Keratinocyte (primary cell): Measurements from ENCODE around the gene AJUBA. TPM values are rescaled to one million over a fixed set of nuclear protein-coding genes. Genes with fewer than 3 reads are reported as not detected.
A peak's percentile ranks its signal among the peaks of the same experiment; 100 is the strongest.

ENCODE experiments used
- DNase-seq: peaks from one replicate; pipeline ENCODE4 v3.0.0-alpha.2; 2011; ENCODE audit warnings: low read depth, missing footprints, low spot score
- FAIRE-seq: peaks from 2 replicates; lab custom pipeline; 2011; peaks lifted over from hg19 to GRCh38; lab: Jason Lieb, UNC
- H2AFZ ChIP-seq: 2 replicates; pipeline ENCODE4 v1.6.0; 2012; ENCODE audit warnings: low read length, control low read depth, inconsistent platforms; ENCODE audit not compliant: control insufficient read depth
- H3K27ac ChIP-seq: 2 replicates; pipeline ENCODE4 v1.5.1; 2011; ENCODE audit warnings: low read length; ENCODE audit not compliant: control insufficient read depth, insufficient read depth
- H3K27me3 ChIP-seq: 3 replicates; pipeline ENCODE4 v1.6.0; 2011; ENCODE audit warnings: low read length; ENCODE audit not compliant: control insufficient read depth, insufficient read depth; ENCODE audit errors: extremely low read depth
- H3K36me3 ChIP-seq, 2 experiments: 2 replicates in 1 of 2; 3 replicates in 1 of 2; pipeline ENCODE4 v1.5.1; 2011; ENCODE audit warnings: low read length in 2 of 2, mild to moderate bottlenecking in 1 of 2; ENCODE audit not compliant: control insufficient read depth in 2 of 2, insufficient read depth in 2 of 2; ENCODE audit errors: extremely low read depth in 1 of 2
- H3K4me1 ChIP-seq: 3 replicates; pipeline ENCODE4 v1.5.1; 2011; ENCODE audit warnings: low read length; ENCODE audit not compliant: control insufficient read depth, insufficient read depth; ENCODE audit errors: extremely low read depth
- H3K4me2 ChIP-seq: 3 replicates; pipeline ENCODE4 v1.6.0; 2011; ENCODE audit warnings: low read depth, low read length; ENCODE audit not compliant: control insufficient read depth, insufficient read depth; ENCODE audit errors: extremely low read depth
- H3K4me3 ChIP-seq, 3 experiments: fragments of 200-600 bp in 1 of 3; sonication (generic) in 1 of 3; 2 replicates in 2 of 3; 3 replicates in 1 of 3; pipeline ENCODE4 v1.5.1; 2011 to 2016; ENCODE audit warnings: low read length in 3 of 3, mild to moderate bottlenecking in 3 of 3, control low read depth in 2 of 3, inconsistent platforms in 1 of 3, low read depth in 1 of 3, mixed read lengths in 1 of 3, mixed run types in 1 of 3, moderate library complexity in 1 of 3; ENCODE audit not compliant: control insufficient read depth in 2 of 3, insufficient read depth in 2 of 3; ENCODE audit errors: extremely low read depth in 1 of 3
- H3K79me2 ChIP-seq: 2 replicates; pipeline ENCODE4 v1.6.0; 2012; ENCODE audit warnings: low read length; ENCODE audit not compliant: control insufficient read depth, insufficient read depth
- H3K9ac ChIP-seq: 3 replicates; pipeline ENCODE4 v1.6.0; 2011; ENCODE audit warnings: low read length; ENCODE audit not compliant: control insufficient read depth, insufficient read depth; ENCODE audit errors: extremely low read depth
- H3K9me1 ChIP-seq: 3 replicates; pipeline ENCODE4 v1.6.0; 2011; ENCODE audit warnings: low read length; ENCODE audit not compliant: control insufficient read depth, insufficient read depth; ENCODE audit errors: extremely low read depth
- H3K9me3 ChIP-seq: 2 replicates; pipeline ENCODE4 v1.5.1; 2012; ENCODE audit warnings: low read depth, low read length; ENCODE audit not compliant: control insufficient read depth
- H4K20me1 ChIP-seq: 3 replicates; pipeline ENCODE4 v1.6.0; 2011; ENCODE audit warnings: low read length; ENCODE audit not compliant: control insufficient read depth, insufficient read depth; ENCODE audit errors: extremely low read depth
- EZH2 ChIP-seq: IDR thresholded peaks from one replicate; pipeline ENCODE4 v1.6.1; 2012; ENCODE audit warnings: inconsistent platforms, mild to moderate bottlenecking, low read length, moderate library complexity
- dilution Hi-C: fragments of 300-500 bp; cut with MboI; formaldehyde crosslinking; loops from one replicate; pipeline ENCODE4 v1.7.0; 2020; ENCODE audit warnings: low sequenced_read_pairs; ENCODE audit not compliant: extremely low pct_ligation_motif_present
- polyA plus RNA-seq, 5 experiments: library from polyadenylated mRNA; depleted of rRNA in 3 of 5; stranded (reverse) in 3 of 5; stranded (forward) in 1 of 5; unstranded in 1 of 5; fragments of >200 nt; gene quantifications; 1 replicate in 1 of 5; 2 replicates in 3 of 5; 3 replicates in 1 of 5; pipeline versions ENCODE4 v1.2.1 to v1.2.3, GENCODE V29; 2011 to 2012; ENCODE audit warnings: missing spikeins in 2 of 5, low read depth in 1 of 5, low replicate concordance in 1 of 5
- TF ChIP-seq, protein P1 (sequence below), 3 experiments: IDR thresholded peaks in 1 of 3; conservative IDR thresholded peaks in 1 of 3; optimal IDR thresholded peaks in 1 of 3; 2 replicates in 2 of 3; 3 replicates in 1 of 3; pipeline versions ENCODE3 to v1.5.1; 2011; ENCODE audit warnings: low read length in 3 of 3, mild to moderate bottlenecking in 3 of 3, moderate library complexity in 2 of 3, control low read depth in 1 of 3, inconsistent platforms in 1 of 3; ENCODE audit not compliant: insufficient read depth in 2 of 3; ENCODE audit errors: extremely low read depth in 1 of 3

The AJUBA gene
- polyA plus RNA-seq, 1 donor (not counting 4 experiments of a cell fraction or from before 2014, with no cell fraction given): 157 TPM

DNA sequence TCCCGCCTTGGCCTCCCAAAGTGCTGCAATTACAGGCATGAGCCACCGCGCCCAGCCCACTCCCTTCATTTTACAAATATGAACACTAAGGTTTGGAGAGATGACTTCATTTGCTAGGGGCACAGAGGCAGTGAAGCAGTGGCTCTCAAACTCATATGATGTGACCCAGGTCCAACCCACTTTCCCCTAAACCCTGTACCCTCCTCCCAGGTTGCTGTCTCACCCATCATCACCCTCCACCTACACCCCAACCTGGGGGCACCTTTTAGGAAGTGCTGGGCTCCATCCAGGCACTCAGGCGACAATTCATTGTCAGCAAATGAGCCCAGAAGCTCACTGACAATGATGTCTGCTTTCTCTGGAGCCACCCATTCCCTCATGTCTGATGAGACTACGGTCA is 58.6 kb downstream of the AJUBA start:
- dilution Hi-C loops: no loop called here
- Histone ChIP-seq H3K4me3 (no peak overlapping the region), H3K36me3 (peaks cover 29 to 55% of the 10 kb centered on the region in 2 experiments), H3K27me3 (no peaks in the 10 kb centered on the region), H3K79me2 (peaks cover 30% of the 10 kb centered on the region), H3K4me2 (no peak overlapping the region), H2AFZ (no peak overlapping the region), H3K9me3 (no peaks in the 10 kb centered on the region), H3K9me1 (peaks cover 2% of the 10 kb centered on the region), H3K9ac (no peak overlapping the region), H4K20me1 (no peaks in the 10 kb centered on the region), H3K27ac (no peak overlapping the region), H3K4me1 (peaks cover 60% of the 10 kb centered on the region)
- DNase-seq: no peak
- no peak for FAIRE-seq
- TF ChIP-seq, protein P1, sequence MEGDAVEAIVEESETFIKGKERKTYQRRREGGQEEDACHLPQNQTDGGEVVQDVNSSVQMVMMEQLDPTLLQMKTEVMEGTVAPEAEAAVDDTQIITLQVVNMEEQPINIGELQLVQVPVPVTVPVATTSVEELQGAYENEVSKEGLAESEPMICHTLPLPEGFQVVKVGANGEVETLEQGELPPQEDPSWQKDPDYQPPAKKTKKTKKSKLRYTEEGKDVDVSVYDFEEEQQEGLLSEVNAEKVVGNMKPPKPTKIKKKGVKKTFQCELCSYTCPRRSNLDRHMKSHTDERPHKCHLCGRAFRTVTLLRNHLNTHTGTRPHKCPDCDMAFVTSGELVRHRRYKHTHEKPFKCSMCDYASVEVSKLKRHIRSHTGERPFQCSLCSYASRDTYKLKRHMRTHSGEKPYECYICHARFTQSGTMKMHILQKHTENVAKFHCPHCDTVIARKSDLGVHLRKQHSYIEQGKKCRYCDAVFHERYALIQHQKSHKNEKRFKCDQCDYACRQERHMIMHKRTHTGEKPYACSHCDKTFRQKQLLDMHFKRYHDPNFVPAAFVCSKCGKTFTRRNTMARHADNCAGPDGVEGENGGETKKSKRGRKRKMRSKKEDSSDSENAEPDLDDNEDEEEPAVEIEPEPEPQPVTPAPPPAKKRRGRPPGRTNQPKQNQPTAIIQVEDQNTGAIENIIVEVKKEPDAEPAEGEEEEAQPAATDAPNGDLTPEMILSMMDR (optimal IDR thresholded peaks at IDR 0.05 in 1 of 3, IDR thresholded peaks at IDR 0.05 in 1 of 3, conservative IDR thresholded peaks at IDR 0.05 in 1 of 3; ENCODE audit: extremely low read depth in 1 of 3, insufficient read depth in 2 of 3, low read length in 3 of 3): no peak
- no peak for TF ChIP-seq EZH2

DNA sequence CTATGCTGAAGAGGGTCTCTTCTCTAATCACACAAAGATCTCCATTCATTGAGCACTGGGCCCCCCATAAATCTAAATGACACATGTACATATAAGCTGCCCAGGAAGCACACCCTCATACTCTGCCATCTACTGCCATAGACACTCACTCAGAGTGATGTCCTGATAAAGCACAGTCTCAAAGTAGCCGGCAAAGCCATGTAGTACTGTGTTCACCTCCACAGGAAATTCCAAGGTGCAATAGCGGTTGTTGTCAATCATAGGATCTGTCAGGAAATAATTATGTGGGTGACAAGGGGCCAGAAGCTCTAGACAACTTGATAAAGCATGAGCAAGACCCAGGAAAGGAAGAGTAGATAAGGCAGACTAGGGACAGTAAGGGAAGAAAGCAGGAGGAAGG is 60.1 kb downstream of the AJUBA start:
- Histone ChIP-seq H3K9ac (no peak overlapping the region), H3K27me3 (no peaks in the 10 kb centered on the region), H4K20me1 (no peaks in the 10 kb centered on the region), H3K79me2 (peaks cover 29% of the 10 kb centered on the region), H3K9me3 (no peaks in the 10 kb centered on the region), H3K4me1 (peaks cover 55% of the 10 kb centered on the region), H3K4me2 (peak overlapping the region; percentile 33), H2AFZ (no peak overlapping the region), H3K27ac (peak overlapping the region; percentile 16), H3K36me3 (peaks cover 27 to 54% of the 10 kb centered on the region in 2 experiments), H3K9me1 (peaks cover 2% of the 10 kb centered on the region), H3K4me3 (no peak overlapping the region)
- DNase-seq (no peak), FAIRE-seq (no peak)
- TF ChIP-seq, protein P1 (optimal IDR thresholded peaks at IDR 0.05 in 1 of 3, IDR thresholded peaks at IDR 0.05 in 1 of 3, conservative IDR thresholded peaks at IDR 0.05 in 1 of 3; ENCODE audit: extremely low read depth in 1 of 3, insufficient read depth in 2 of 3, low read length in 3 of 3): no peak
- no peak for TF ChIP-seq EZH2
- dilution Hi-C loops: no loop called here

Other genes starting within 250 kb of the AJUBA start
- 129 to 150 TPM (median 130 TPM) in 3 replicates for gene OXA1L, start 215.9 kb downstream of the AJUBA start, polyA plus RNA-seq
- 0.20 to 0.65 TPM (median 0.33 TPM) in 3 replicates for gene SLC7A7, start 167.1 kb downstream of the AJUBA start, polyA plus RNA-seq
- 56.0 to 104 TPM (median 82.0 TPM) in 3 replicates for gene MRPL52, start 152.7 kb downstream of the AJUBA start, polyA plus RNA-seq
- 185 to 355 TPM (median 246 TPM) in 3 replicates for gene MMP14, start 146.0 kb downstream of the AJUBA start, polyA plus RNA-seq
- gene LRP10, start 110.8 kb downstream of the AJUBA start, polyA plus RNA-seq: 36.7 to 79.4 TPM (median 62.5 TPM) in 3 replicates
- 0.04 to 0.06 TPM (median 0.05 TPM) in 3 replicates for gene REM2, start 99.3 kb downstream of the AJUBA start, polyA plus RNA-seq
- gene RBM23, start 63.4 kb downstream of the AJUBA start, polyA plus RNA-seq: 36.9 to 73.8 TPM (median 50.8 TPM) in 3 replicates
- gene PRMT5, start 53.2 kb downstream of the AJUBA start, polyA plus RNA-seq: 241 to 271 TPM (median 266 TPM) in 3 replicates
- gene HAUS4, start 25.5 kb downstream of the AJUBA start, polyA plus RNA-seq: 16.6 to 25.5 TPM (median 23.6 TPM) in 3 replicates
- gene C14orf93, start 27.6 kb upstream of the AJUBA start, polyA plus RNA-seq: 6.4 to 8.5 TPM (median 7.7 TPM) in 3 replicates
- 285 to 349 TPM (median 292 TPM) in 3 replicates for gene PSMB5, start 52.3 kb upstream of the AJUBA start, polyA plus RNA-seq
- gene PSMB11, start 59.7 kb upstream of the AJUBA start, polyA plus RNA-seq: not detected in 3 replicates
- 3.5 to 5.8 TPM (median 3.9 TPM) in 3 replicates for gene CDH24, start 75.0 kb upstream of the AJUBA start, polyA plus RNA-seq
- gene ACIN1, start 112.6 kb upstream of the AJUBA start, polyA plus RNA-seq: 92.0 to 104 TPM (median 96.7 TPM) in 3 replicates
- 73.7 to 117 TPM (median 101 TPM) in 3 replicates for gene C14orf119, start 113.0 kb upstream of the AJUBA start, polyA plus RNA-seq
- not detected in 3 replicates for gene CIROP, start 122.4 kb upstream of the AJUBA start, polyA plus RNA-seq
- not detected in 3 replicates for gene CEBPE, start 136.7 kb upstream of the AJUBA start, polyA plus RNA-seq
- gene SLC7A8, start 201.1 kb upstream of the AJUBA start, polyA plus RNA-seq: 28.4 to 32.8 TPM (median 29.1 TPM) in 3 replicates